HEK293 (cell line): Measurements from ENCODE around the gene KRTAP5-2.

Experiments used
- CTCF ChIP-seq: fragments of 450-650 bp; formaldehyde crosslinking; IDR thresholded peaks from 2 replicates; pipeline ENCODE4 v1.5.1; 2016; ENCODE audit warnings: missing biosample characterization, missing genetic modification characterization
- PATZ1 ChIP-seq: fragments of 450-650 bp; formaldehyde crosslinking; IDR thresholded peaks from 2 replicates; pipeline ENCODE4 v1.5.1; 2016; ENCODE audit warnings: missing biosample characterization, missing genetic modification characterization
- PRDM1 ChIP-seq: fragments of 450-650 bp; formaldehyde crosslinking; IDR thresholded peaks from 2 replicates; pipeline ENCODE4; 2016; ENCODE audit warnings: missing biosample characterization, missing genetic modification characterization
- SETDB1 ChIP-seq: IDR thresholded peaks from one replicate; pipeline ENCODE4 v1.6.1; 2017; ENCODE audit warnings: mild to moderate bottlenecking, low read length, moderate library complexity, mixed read lengths; ENCODE audit not compliant: insufficient read length
- ZFP69B ChIP-seq: fragments of 450-650 bp; formaldehyde crosslinking; IDR thresholded peaks from 2 replicates; pipeline ENCODE4 v1.5.1; 2016; ENCODE audit warnings: missing biosample characterization, missing genetic modification characterization
- ZNF416 ChIP-seq: fragments of 450-650 bp; formaldehyde crosslinking; IDR thresholded peaks from 2 replicates; pipeline ENCODE4 v1.5.1; 2016; ENCODE audit warnings: missing biosample characterization, missing genetic modification characterization
- ZNF423 ChIP-seq: fragments of 450-650 bp; formaldehyde crosslinking; IDR thresholded peaks from 2 replicates; pipeline ENCODE4 v1.5.1; 2016; ENCODE audit warnings: missing biosample characterization, missing genetic modification characterization
- ZNF768 ChIP-seq: fragments of 450-650 bp; formaldehyde crosslinking; IDR thresholded peaks from 2 replicates; pipeline ENCODE4 v1.5.1; 2018; ENCODE audit warnings: missing biosample characterization, mild to moderate bottlenecking, missing genetic modification characterization
- TF ChIP-seq, protein P1 (sequence below): fragments of 450-650 bp; formaldehyde crosslinking; IDR thresholded peaks from 2 replicates; pipeline ENCODE4 v1.5.1; 2017; ENCODE audit warnings: missing biosample characterization, missing genetic modification characterization

GRCh38 chr11:1567052-1567720 lies 30.9 kb downstream of the KRTAP5-2 start:
- no peak for TF ChIP-seq CTCF
- no peak for TF ChIP-seq ZNF768 (tag by site-specific recombination)
- TF ChIP-seq, protein P1, sequence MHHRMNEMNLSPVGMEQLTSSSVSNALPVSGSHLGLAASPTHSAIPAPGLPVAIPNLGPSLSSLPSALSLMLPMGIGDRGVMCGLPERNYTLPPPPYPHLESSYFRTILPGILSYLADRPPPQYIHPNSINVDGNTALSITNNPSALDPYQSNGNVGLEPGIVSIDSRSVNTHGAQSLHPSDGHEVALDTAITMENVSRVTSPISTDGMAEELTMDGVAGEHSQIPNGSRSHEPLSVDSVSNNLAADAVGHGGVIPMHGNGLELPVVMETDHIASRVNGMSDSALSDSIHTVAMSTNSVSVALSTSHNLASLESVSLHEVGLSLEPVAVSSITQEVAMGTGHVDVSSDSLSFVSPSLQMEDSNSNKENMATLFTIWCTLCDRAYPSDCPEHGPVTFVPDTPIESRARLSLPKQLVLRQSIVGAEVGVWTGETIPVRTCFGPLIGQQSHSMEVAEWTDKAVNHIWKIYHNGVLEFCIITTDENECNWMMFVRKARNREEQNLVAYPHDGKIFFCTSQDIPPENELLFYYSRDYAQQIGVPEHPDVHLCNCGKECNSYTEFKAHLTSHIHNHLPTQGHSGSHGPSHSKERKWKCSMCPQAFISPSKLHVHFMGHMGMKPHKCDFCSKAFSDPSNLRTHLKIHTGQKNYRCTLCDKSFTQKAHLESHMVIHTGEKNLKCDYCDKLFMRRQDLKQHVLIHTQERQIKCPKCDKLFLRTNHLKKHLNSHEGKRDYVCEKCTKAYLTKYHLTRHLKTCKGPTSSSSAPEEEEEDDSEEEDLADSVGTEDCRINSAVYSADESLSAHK (tag by site-specific recombination) = no peak
- no peak for TF ChIP-seq PRDM1 (tag by site-specific recombination)
- TF ChIP-seq ZNF423 (tag by site-specific recombination) = no peak
- no peak for TF ChIP-seq ZNF416 (tag by site-specific recombination)
- TF ChIP-seq SETDB1 = no peak
- TF ChIP-seq PATZ1 (tag by site-specific recombination) = peak; percentile 25; the same call in 1 of the 2 replicates
- TF ChIP-seq ZFP69B (tag by site-specific recombination) = no peak
